Glomerular visceral epithelial cell (primary cell): ENCODE data around the gene HPCAL1.

Experiments used
- DNase-seq: peaks from one replicate; pipeline ENCODE4 v3.0.0-alpha.2; 2016; ENCODE audit errors: extremely low spot score

Gene HPCAL1

GRCh38 chr2:10269711-10270610 is 32.7 kb upstream of the HPCAL1 start:
- no peak for DNase-seq

- DNase-seq: no peak
Observed at GRCh38 chr2:10271509-10271908, 31.2 kb upstream of the HPCAL1 start.

DNA sequence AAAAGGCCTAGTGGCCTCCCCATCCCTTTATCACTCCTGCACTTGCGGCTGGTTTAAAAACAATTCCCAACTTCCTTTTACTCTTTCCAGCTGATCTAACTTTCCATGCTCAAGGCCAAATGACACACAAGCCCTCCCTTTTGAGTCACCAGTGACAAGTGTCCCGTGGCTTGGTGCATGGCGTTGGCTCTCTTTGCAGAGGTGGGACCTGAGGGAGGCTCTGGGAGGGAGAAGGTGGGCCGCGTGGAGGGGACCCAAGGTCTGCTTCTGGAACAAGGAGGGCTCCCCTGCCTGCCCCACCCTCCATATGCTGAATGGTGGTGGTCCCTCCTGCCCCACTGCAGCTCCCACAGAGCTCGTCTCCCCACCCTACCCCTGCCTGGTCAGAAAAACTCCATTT is 30.8 kb upstream of the HPCAL1 start:
- no peak for DNase-seq

DNA sequence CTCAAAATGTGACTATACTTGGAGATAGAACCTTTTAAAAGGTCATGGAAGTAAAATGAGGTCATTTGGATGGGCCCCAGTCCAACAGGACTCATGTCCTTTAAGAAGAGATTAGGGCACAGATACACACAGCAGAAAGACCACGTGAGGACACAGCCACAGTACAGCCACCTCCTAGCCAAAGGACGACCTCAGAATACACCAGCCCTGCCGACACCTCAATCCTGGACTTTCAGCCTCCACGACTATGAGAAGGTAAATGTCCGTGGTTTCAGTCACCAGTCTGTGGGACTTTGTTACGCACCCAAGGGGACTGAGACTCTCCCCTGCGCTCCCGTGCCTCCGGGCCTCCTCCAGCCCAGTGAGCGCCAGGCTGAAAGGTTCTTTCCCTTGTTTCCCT is 30.2 kb upstream of the HPCAL1 start:
- no peak for DNase-seq

GRCh38 chr2:10273215-10274175 is 29.2 kb upstream of the HPCAL1 start:
- DNase-seq: no peak

DNA sequence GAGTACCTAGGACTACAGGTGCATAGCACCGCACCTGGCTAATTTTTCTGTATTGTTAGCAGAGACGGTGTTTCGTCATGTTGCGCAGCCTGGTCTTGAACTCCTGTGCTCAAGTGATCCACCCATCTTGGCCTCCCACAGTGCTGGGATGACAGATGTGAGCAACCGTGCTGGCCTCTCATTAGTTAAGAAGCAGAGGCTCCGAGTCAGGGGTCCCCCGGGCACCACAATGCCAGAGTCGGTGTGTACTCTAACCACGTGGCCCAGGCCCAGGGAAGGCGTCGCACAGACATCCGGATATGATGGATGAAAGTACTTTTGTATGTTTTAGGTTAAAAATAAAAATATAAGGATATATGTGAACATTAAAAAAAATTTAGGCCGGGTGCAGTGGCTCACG is 28.3 kb upstream of the HPCAL1 start:
- no peak for DNase-seq

DNA sequence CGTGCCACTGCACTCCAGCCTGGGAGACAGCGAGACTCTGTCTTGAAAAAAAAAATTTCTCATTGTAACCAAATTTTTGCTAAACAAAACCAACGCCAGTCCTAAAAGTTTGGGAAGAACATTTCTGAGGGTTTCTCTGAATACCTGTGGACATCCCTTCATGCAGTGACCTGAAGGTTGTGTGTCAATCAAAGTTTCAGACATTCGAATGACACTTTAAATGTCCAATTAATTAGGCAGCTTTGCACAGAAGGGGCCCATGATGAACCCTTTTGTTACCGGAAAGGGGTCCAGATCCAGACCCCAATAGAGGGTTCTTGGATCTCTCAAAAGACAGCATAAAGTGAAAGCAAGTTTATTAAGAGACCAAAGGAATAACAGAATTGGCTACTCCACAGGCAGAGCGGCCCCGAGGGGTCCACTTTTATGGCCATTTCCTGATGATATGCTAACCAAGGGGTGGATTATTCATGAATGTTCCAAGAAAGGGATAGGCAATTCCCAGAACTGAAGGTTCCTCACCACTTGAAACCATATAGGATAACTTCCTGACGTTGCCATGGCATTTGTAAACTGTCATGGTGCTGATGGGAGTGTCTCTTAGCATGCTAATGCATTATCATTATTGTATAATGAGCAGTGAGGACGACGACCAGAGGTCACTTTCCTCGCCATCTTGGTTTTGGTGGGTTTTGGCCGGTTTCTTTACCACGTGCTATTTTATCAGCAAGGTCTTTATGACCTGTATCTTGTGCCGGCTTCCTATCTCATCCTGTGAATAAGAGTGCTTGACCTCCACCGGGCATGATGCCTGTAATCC is 27.5 kb upstream of the HPCAL1 start:
- DNase-seq: no peak

GRCh38 chr2:10276481-10277292 is 26.0 kb upstream of the HPCAL1 start:
- DNase-seq: no peak

GRCh38 chr2:10277293-10278028 is 25.2 kb upstream of the HPCAL1 start:
- no peak for DNase-seq

DNA sequence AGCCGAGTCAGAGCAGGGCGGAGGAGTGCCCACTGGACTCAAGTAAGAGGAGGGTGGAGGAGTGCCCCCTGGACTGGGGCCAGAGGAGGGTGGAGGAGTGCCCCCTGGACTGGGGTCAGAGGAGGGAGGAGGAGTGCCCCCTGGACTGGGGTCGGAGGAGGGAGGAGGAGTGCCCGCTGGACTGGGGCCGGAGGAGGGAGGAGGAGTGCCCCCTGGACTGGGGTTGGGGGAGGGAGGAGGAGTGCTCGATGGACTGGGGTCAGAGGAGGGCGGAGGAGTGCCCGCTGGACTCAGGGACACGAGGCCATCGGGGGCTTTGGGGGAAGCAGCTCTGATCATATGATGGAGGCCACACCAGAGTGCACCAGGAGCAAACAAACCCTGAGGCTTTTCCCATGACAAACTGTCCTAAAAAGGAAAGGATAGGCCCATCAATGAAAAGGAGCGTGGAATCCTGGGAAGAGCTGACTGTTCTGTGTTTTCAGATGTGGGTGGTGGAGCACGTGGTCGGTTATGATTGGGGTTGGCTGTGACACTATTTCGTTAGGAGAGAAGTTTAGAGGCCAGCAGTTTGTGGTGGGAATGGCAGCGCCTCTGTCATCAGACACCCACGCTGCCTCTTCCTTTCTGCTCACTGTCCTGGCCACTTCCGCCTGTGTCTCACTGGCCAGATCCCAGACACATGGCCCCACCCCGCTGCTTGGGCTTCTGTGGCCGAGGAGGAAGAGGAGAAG is 24.5 kb upstream of the HPCAL1 start:
- DNase-seq: peak; percentile 94

GRCh38 chr2:10278763-10279471 is 23.8 kb upstream of the HPCAL1 start:
- no peak for DNase-seq

DNA sequence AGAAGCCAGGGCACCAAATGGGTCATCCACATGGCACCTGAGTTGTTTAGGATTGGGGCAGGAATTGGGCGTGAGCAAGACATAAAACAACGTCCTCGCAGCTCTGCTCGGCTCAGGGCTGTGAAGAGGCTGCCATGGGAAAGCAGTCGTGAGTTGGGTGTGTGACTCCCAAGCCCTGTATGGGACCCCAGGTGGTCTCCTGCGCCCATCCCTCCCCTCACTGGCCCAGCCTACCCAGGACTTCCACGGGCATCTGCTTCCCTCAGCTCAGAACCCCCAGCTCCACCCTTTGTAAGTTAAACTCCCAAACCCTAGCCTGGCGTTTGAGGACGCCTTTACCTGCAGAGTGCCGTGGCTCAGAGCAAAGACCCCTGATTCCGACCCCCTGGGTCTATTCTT is 23.2 kb upstream of the HPCAL1 start:
- DNase-seq: no peak

GRCh38 chr2:10279946-10280463 is 22.7 kb upstream of the HPCAL1 start:
- no peak for DNase-seq

GRCh38 chr2:10281891-10282290 is 20.8 kb upstream of the HPCAL1 start:
- DNase-seq: no peak

DNA sequence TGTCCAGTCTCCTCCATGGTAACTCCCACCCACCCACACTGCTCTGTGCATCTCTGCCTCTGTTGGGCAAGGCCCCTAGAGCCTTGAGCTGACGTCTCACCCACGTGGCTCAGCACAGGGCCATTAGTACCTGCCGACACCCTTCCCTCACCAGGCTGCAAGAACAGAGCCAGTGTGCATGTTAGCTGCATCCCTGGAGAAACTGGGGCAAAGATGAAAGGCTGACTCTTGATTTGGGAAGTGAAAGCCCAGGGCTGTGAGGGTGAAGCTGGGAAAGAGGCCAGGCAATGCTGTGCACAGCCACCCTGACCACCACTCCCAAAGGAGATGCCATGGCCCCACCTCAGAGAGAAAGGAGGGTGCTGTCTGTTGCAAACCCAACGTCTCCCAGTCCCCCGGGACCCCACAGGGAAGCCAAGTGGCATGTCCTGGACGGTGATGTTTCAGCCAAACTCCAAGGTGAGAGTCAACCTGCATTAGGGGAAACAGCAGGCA is 20.0 kb upstream of the HPCAL1 start:
- no peak for DNase-seq

DNA sequence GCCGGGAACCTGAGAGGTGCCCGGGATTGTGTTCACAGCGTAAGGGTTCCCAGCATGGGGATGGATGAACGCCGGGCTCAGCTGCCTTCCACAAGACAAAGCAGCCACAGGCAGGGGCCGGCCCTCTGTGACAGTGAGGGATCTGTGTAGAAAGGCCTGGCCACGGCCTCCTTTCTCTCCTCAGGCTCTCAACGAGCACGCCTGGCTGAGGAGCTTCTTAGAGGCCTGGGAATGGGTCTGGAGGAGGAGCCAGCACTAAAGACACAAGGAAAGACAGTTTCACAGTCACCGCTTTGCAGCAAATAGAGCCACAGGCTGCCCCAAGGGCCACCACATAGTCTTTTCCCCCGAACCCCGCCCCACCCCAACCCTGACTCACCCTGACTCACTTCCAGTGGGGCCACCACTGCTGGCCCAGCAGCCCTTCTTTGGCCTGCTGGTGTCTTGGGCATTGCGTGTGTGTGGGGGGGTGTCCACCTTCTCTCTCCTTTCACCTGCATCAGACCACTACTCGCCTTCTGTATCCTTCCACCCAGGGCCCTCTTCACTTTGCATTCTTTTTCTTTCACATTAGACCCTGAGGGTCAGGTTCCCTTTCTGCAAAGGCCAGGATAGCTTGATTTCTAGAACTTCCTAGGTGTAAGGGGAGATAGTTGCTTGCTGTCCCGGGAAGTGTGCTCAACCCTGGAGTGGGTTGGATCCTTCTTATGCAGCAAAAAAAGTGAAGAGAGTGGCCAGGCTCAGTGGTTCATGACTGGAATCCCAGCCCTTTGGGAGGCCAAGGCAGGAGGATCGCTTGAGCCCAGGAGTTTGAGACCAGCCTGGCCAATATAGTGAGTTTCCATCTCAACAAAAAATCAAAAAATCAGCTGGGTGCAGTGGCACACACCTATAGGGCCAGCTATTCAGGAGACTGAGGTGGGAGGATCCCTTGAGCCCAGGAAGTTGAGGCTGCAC is 19.3 kb upstream of the HPCAL1 start:
- DNase-seq: peak; percentile 91
